Activated naive CD8-positive, alpha-beta T cell treated with anti-CD3 and anti-CD28 coated beads, Interleukin-2, amount 50 U/mL, for 24 hours (primary cell): ENCODE results near the gene ZNF544.
A peak's percentile ranks its signal among the peaks of the same experiment; 100 is the strongest.
"Not testable (repeated sequence)": the region's sequence is repeated elsewhere in the genome, so short reads cannot be mapped to it uniquely, and the experiment has no call there.

Source experiments
- ATAC-seq: fragments of 150-1000 bp; cut with Tn5 transposase; one replicate; pipeline ENCODE4 v1.10.0; 2021
- DNase-seq: peaks from one replicate; pipeline ENCODE4 v3.0.0; 2021
- H3K27ac Mint-ChIP-seq: one replicate; pipeline ENCODE4 v1.8.0; 2021; ENCODE audit warnings: mild to moderate bottlenecking, mixed read lengths
- H3K27me3 Mint-ChIP-seq: one replicate; pipeline ENCODE4 v1.8.0; 2021; ENCODE audit warnings: mixed read lengths
- H3K36me3 Mint-ChIP-seq: one replicate; pipeline ENCODE4 v1.8.0; 2021; ENCODE audit warnings: low read depth, mixed read lengths
- H3K4me1 Mint-ChIP-seq: one replicate; pipeline ENCODE4 v1.8.0; 2021; ENCODE audit warnings: mixed read lengths
- H3K4me3 Mint-ChIP-seq: one replicate; pipeline ENCODE4 v1.8.0; 2021; ENCODE audit warnings: mild to moderate bottlenecking, moderate library complexity, mixed read lengths
- H3K9me3 Mint-ChIP-seq: one replicate; pipeline ENCODE4 v1.8.0; 2021; ENCODE audit warnings: mixed read lengths

The ZNF544 gene

GRCh38 chr19:58218899-58219298 is 9.8 kb upstream of the ZNF544 start:
- Mint-ChIP-seq H3K27ac (no peak overlapping the region), H3K4me3 (no peak overlapping the region), H3K9me3 (peaks cover 45% of the 10 kb centered on the region), H3K36me3 (peaks cover 19% of the 10 kb centered on the region), H3K27me3 (peaks cover 2% of the 10 kb centered on the region), H3K4me1 (no peaks in the 10 kb centered on the region)
- DNase-seq = peak; percentile 29
- ATAC-seq = peak; percentile 28

- H3K4me1 Mint-ChIP-seq = peaks cover 30% of the 10 kb centered on the region
- H3K27ac Mint-ChIP-seq = peak overlapping the region; percentile 85
- H3K27me3 Mint-ChIP-seq = no peaks in the 10 kb centered on the region
- H3K36me3 Mint-ChIP-seq = peaks cover 49% of the 10 kb centered on the region
- H3K9me3 Mint-ChIP-seq = peaks cover 48% of the 10 kb centered on the region
- ATAC-seq = no peak
- H3K4me3 Mint-ChIP-seq = peak overlapping the region; percentile 86
- DNase-seq = peak; percentile 5
Measured at GRCh38 chr19:58227964-58228584, 640 bp upstream of the ZNF544 start.

GRCh38 chr19:58229255-58229639 is 533 bp downstream of the ZNF544 start:
- H3K27me3 Mint-ChIP-seq = no peaks in the 10 kb centered on the region
- ATAC-seq (no peak), DNase-seq (peak; percentile 33)
- H3K4me1 Mint-ChIP-seq = peaks cover 30% of the 10 kb centered on the region
- H3K36me3 Mint-ChIP-seq = peaks cover 61% of the 10 kb centered on the region
- peak overlapping the region; percentile 86 for H3K4me3 Mint-ChIP-seq
- peaks cover 54% of the 10 kb centered on the region for H3K9me3 Mint-ChIP-seq
- peak overlapping the region; percentile 79 for H3K27ac Mint-ChIP-seq

GRCh38 chr19:58237324-58237723 is 8.6 kb downstream of the ZNF544 start:
- H3K9me3 Mint-ChIP-seq = peaks cover 48% of the 10 kb centered on the region
- H3K4me1 Mint-ChIP-seq = no peaks in the 10 kb centered on the region
- DNase-seq (no peak), ATAC-seq (no peak)
- no peak overlapping the region for H3K4me3 Mint-ChIP-seq
- no peak overlapping the region for H3K27ac Mint-ChIP-seq
- H3K27me3 Mint-ChIP-seq = no peaks in the 10 kb centered on the region
- peaks cover 94% of the 10 kb centered on the region for H3K36me3 Mint-ChIP-seq

GRCh38 chr19:58243351-58243750 is 14.6 kb downstream of the ZNF544 start:
- H3K4me1 Mint-ChIP-seq = peaks cover 2% of the 10 kb centered on the region
- DNase-seq (no peak), ATAC-seq (no peak)
- no peak overlapping the region for H3K27ac Mint-ChIP-seq
- H3K27me3 Mint-ChIP-seq = no peaks in the 10 kb centered on the region
- H3K4me3 Mint-ChIP-seq = no peak overlapping the region
- peaks cover 99% of the 10 kb centered on the region for H3K36me3 Mint-ChIP-seq
- peaks cover 53% of the 10 kb centered on the region for H3K9me3 Mint-ChIP-seq

DNA sequence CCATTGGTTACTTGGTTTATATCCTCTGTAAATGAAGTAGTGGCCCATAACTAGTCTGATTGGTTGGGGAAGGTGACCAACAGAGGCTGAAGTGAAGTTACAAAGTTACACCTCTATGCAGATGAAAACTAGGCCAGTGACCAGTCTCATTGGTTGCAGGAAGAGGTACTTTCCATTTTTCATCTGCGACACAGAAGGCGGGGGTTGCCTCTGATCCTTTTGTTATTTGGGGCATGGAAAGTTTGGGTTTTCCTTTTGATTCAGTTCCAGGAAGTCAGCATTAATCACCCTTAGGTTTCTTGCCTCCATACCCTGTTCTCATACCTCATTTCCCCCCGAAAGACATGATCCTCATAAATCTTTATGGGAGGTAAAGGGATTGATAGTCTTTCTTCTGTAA is 20.2 kb downstream of the ZNF544 start:
- Mint-ChIP-seq H3K36me3 (peaks cover 99% of the 10 kb centered on the region), H3K4me3 (no peak overlapping the region), H3K4me1 (peaks cover 12% of the 10 kb centered on the region), H3K9me3 (peaks cover 55% of the 10 kb centered on the region), H3K27me3 (no peaks in the 10 kb centered on the region), H3K27ac (no peak overlapping the region)
- ATAC-seq = no peak
- no peak for DNase-seq

DNA sequence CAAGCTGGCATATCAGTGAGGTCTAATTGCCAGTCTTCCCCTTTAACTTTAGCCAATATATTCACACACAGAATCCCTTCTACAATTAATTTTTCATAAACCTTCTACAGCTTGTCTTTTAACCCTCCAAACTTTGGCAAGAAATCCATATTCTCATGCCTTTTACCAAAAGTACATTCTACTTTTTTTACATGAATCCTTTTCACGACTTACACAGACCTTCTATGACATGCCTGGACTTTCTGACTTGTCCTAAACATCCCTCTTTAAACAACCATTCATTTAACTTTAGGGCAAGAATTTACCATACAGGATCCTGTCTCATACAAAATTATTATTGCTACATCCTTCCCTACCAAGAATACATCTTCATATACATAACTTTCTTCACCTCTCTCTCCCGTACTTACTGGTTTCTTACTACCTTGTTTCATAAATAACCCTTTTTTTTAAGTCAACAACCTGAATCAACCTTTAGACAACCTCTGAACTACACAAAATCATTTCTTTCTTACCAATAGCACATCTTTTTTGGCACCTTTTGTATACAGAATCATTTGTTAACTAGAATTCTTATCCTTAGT is 23.5 kb downstream of the ZNF544 start:
- H3K36me3 Mint-ChIP-seq = peaks cover 99% of the 10 kb centered on the region
- ATAC-seq = no peak
- no peak for DNase-seq
- H3K27ac Mint-ChIP-seq = no peak overlapping the region
- peaks cover 12% of the 10 kb centered on the region for H3K4me1 Mint-ChIP-seq
- H3K27me3 Mint-ChIP-seq = no peaks in the 10 kb centered on the region
- no peak overlapping the region for H3K4me3 Mint-ChIP-seq
- H3K9me3 Mint-ChIP-seq = peaks cover 62% of the 10 kb centered on the region

DNA sequence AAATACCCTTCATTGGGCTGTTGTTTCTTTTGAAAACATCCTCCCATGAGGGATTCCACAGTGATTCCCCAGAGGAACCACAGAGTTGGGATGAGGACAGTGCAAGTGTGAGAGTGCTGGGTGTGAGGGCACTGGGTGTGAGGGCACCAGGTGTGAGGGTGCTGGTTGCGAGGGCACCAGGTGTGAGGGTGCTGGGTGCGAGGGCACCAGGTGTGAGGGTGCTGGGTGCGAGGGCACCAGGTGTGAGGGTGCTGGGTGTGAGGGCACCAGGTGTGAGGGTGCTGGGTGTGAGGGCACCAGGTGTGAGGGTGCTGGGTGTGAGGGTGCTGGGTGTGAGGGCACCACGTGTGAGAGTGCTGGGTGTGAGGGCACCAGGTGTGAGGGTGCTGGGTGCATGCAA is 29.5 kb downstream of the ZNF544 start:
- Mint-ChIP-seq H3K36me3 (peaks cover 100% of the 10 kb centered on the region), H3K9me3 (peaks cover 71% of the 10 kb centered on the region)
- H3K4me3 Mint-ChIP-seq, H3K4me1 Mint-ChIP-seq, DNase-seq, H3K27ac Mint-ChIP-seq, ATAC-seq, H3K27me3 Mint-ChIP-seq: not testable (repeated sequence)

DNA sequence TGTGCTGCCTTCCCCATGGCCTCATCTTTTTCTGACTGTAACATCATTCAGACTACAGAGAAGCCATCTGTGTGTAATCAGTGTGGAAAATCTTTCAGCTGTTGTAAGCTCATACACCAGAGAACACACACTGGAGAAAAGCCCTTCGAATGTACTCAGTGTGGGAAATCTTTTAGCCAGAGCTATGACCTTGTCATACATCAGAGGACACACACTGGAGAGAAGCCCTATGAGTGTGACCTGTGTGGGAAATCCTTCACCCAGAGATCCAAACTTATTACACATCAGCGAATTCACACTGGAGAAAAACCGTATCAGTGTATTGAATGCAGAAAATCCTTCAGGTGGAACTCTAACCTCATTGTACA is 32.9 kb downstream of the ZNF544 start:
- no peak overlapping the region for H3K27ac Mint-ChIP-seq
- ATAC-seq (no peak), DNase-seq (no peak)
- H3K4me1 Mint-ChIP-seq = no peaks in the 10 kb centered on the region
- peaks cover 97% of the 10 kb centered on the region for H3K36me3 Mint-ChIP-seq
- no peaks in the 10 kb centered on the region for H3K27me3 Mint-ChIP-seq
- peaks cover 56% of the 10 kb centered on the region for H3K9me3 Mint-ChIP-seq
- no peak overlapping the region for H3K4me3 Mint-ChIP-seq

DNA sequence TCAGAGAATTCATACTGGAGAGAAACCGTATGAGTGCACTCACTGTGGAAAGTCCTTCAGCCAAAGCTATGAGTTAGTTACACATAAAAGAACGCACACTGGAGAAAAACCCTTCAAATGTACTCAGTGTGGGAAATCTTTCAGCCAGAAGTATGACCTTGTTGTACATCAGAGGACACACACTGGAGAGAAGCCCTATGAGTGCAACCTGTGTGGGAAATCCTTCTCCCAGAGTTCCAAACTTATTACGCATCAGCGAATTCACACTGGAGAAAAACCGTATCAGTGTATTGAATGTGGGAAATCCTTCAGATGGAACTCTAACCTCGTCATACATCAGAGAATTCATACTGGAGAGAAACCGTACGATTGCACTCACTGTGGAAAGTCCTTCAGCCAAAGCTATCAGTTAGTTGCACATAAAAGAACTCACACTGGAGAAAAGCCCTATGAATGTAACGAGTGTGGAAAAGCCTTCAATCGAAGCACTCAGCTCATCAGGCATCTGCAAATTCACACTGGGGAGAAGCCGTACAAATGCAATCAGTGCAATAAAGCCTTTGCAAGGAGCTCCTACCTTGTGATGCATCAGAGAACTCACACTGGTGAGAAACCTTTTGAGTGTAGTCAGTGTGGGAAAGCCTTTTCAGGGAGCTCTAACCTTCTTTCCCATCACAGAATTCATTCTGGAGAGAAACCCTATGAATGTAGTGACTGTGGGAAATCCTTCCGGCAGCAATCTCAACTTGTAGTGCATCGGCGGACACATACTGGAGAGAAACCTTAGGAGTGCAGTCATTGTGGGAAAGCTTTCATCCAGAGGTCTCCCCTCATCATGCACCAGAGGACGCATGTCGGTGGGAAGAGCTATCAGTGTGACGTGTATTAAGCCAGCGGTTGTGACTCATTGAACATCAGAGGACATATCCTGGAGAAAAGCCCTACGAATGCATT is 33.5 kb downstream of the ZNF544 start:
- Mint-ChIP-seq H3K4me1 (no peaks in the 10 kb centered on the region), H3K27me3 (no peaks in the 10 kb centered on the region), H3K9me3 (peaks cover 55% of the 10 kb centered on the region), H3K27ac (no peak overlapping the region), H3K4me3 (no peak overlapping the region), H3K36me3 (peaks cover 95% of the 10 kb centered on the region)
- DNase-seq (no peak), ATAC-seq (no peak)

- ATAC-seq = no peak
- Mint-ChIP-seq H3K36me3 (peaks cover 90% of the 10 kb centered on the region), H3K27ac (no peak overlapping the region), H3K9me3 (peaks cover 48% of the 10 kb centered on the region), H3K4me1 (no peaks in the 10 kb centered on the region), H3K27me3 (no peaks in the 10 kb centered on the region), H3K4me3 (no peak overlapping the region)
- DNase-seq = no peak
Measured at GRCh38 chr19:58262922-58263296, 34.2 kb downstream of the ZNF544 start.

- Mint-ChIP-seq H3K9me3 (peaks cover 44% of the 10 kb centered on the region), H3K4me3 (no peak overlapping the region), H3K36me3 (peaks cover 81% of the 10 kb centered on the region), H3K27me3 (no peaks in the 10 kb centered on the region), H3K4me1 (no peaks in the 10 kb centered on the region), H3K27ac (no peak overlapping the region)
- DNase-seq (no peak), ATAC-seq (no peak)
Measured at GRCh38 chr19:58265100-58265499, 36.4 kb downstream of the ZNF544 start.

- Mint-ChIP-seq H3K9me3 (peaks cover 32% of the 10 kb centered on the region), H3K36me3 (peaks cover 77% of the 10 kb centered on the region), H3K27me3 (no peaks in the 10 kb centered on the region), H3K27ac (no peak overlapping the region), H3K4me1 (no peaks in the 10 kb centered on the region), H3K4me3 (no peak overlapping the region)
- DNase-seq (no peak), ATAC-seq (no peak)
Measured at GRCh38 chr19:58268344-58268743, 39.6 kb downstream of the ZNF544 start.

- ATAC-seq (no peak), DNase-seq (no peak)
- H3K36me3 Mint-ChIP-seq = peaks cover 76% of the 10 kb centered on the region
- no peak overlapping the region for H3K4me3 Mint-ChIP-seq
- H3K4me1 Mint-ChIP-seq = peaks cover 18% of the 10 kb centered on the region
- H3K9me3 Mint-ChIP-seq = peaks cover 37% of the 10 kb centered on the region
- H3K27ac Mint-ChIP-seq = no peak overlapping the region
- H3K27me3 Mint-ChIP-seq = no peaks in the 10 kb centered on the region
Measured at GRCh38 chr19:58274771-58275201, 46.1 kb downstream of the ZNF544 start.

DNA sequence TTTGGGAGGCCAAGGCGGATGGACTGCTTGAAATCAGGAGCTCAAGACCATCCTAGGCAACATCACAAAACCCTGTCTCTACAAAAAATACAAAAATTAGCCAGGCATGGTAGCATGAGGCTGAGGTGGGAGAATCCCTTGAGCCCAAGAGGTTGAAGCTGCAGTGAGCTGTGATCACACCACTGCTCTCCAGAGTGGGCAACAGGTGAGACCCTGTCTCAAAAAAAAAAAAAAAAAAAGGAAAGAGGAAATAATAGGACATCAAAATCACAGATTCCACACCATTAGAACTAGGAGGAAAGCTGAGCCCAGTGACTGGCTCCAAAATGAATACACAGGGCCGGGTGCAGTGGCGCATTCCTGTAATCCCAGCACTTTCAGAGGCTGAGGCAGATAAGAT is 46.9 kb downstream of the ZNF544 start:
- Mint-ChIP-seq H3K9me3 (peaks cover 33% of the 10 kb centered on the region), H3K27me3 (no peaks in the 10 kb centered on the region), H3K4me3 (no peak overlapping the region)

More for the DNA sequence above, 46.9 kb downstream of the ZNF544 start:
- DNase-seq (no peak), ATAC-seq (no peak)
- no peak overlapping the region for H3K27ac Mint-ChIP-seq
- peaks cover 77% of the 10 kb centered on the region for H3K36me3 Mint-ChIP-seq
- H3K4me1 Mint-ChIP-seq = peaks cover 25% of the 10 kb centered on the region
